Measurements from ENCODE around the gene PARPBP.

The PARPBP gene

GRCh38 chr12:102197789-102198188 is 77.8 kb downstream of the PARPBP start, which contains the start of gene PMCH:
Gene PMCH, minus strand, starts transcription at chr12:102197833. Its CDS starts 63 bp downstream, at chr12:102197770.
- H4K20me1 ChIP-seq (ENCODE audit: insufficient read depth, low read length): no peaks in the 10 kb centered on the region
- no peaks in the 10 kb centered on the region for H3K79me2 ChIP-seq (ENCODE audit: insufficient read depth, low read length)
- H3K9me3 ChIP-seq (ENCODE audit: low read length): no peaks in the 10 kb centered on the region
- no peaks in the 10 kb centered on the region for H3K4me1 ChIP-seq (ENCODE audit: insufficient read depth, low read length, severe bottlenecking)
- H3F3A ChIP-seq (ENCODE audit: insufficient read depth, low read length): no peaks in the 10 kb centered on the region
- no peak within 1 kb of the TSS for H3K9ac ChIP-seq (ENCODE audit: low read length)
- H2AFZ ChIP-seq (ENCODE audit: low read length): no peak within 1 kb of the TSS
- H3K27me3 ChIP-seq (ENCODE audit: insufficient read depth, low read length): no peaks in the 10 kb centered on the region
- TF ChIP-seq CTCF (IDR thresholded peaks at IDR 0.05; ENCODE audit: low read length): no peak
- no peak for TF ChIP-seq EZH2 (IDR thresholded peaks at IDR 0.05; ENCODE audit: borderline replicate concordance, low read length)
- H3K9me2 ChIP-seq (ENCODE audit: low read depth, low read length): no peaks in the 10 kb centered on the region
- H3K36me3 ChIP-seq (ENCODE audit: insufficient read depth, low read length): peaks cover 11% of the 10 kb centered on the region; the same call in 1 of the 2 replicates
- H3K27ac ChIP-seq (ENCODE audit: low read depth, low read length, poor library complexity, severe bottlenecking): no peak within 1 kb of the TSS
- H3K4me3 ChIP-seq (ENCODE audit: low read depth, low read length, poor library complexity, severe bottlenecking): no peak within 1 kb of the TSS
- no peak within 1 kb of the TSS for H3K4me2 ChIP-seq (ENCODE audit: low read length)

- Histone ChIP-seq H3K9me3 (ENCODE audit: low read length) (no peaks in the 10 kb centered on the region), H3K27me3 (ENCODE audit: insufficient read depth, low read length) (no peaks in the 10 kb centered on the region), H3K27ac (ENCODE audit: low read depth, low read length, poor library complexity, severe bottlenecking) (no peak overlapping the region), H3F3A (ENCODE audit: insufficient read depth, low read length) (no peaks in the 10 kb centered on the region), H3K9ac (ENCODE audit: low read length) (no peak overlapping the region), H3K79me2 (ENCODE audit: insufficient read depth, low read length) (no peaks in the 10 kb centered on the region), H3K9me2 (ENCODE audit: low read depth, low read length) (no peaks in the 10 kb centered on the region), H3K4me1 (ENCODE audit: insufficient read depth, low read length, severe bottlenecking) (no peaks in the 10 kb centered on the region), H2AFZ (ENCODE audit: low read length) (no peak overlapping the region), H3K4me3 (ENCODE audit: low read depth, low read length, poor library complexity, severe bottlenecking) (no peak overlapping the region), H3K36me3 (ENCODE audit: insufficient read depth, low read length) (peaks cover 11% of the 10 kb centered on the region; the same call in 1 of the 2 replicates), H4K20me1 (ENCODE audit: insufficient read depth, low read length) (no peaks in the 10 kb centered on the region), H3K4me2 (ENCODE audit: low read length) (no peak overlapping the region)
- TF ChIP-seq CTCF (IDR thresholded peaks at IDR 0.05; ENCODE audit: low read length): no peak
- TF ChIP-seq EZH2 (IDR thresholded peaks at IDR 0.05; ENCODE audit: borderline replicate concordance, low read length): no peak
These were observed 81.6 kb downstream of the PARPBP start for GRCh38 chr12:102201436-102202061.

GRCh38 chr12:102202556-102202955 is 82.6 kb downstream of the PARPBP start:
- Histone ChIP-seq H3K27ac (ENCODE audit: low read depth, low read length, poor library complexity, severe bottlenecking) (no peak overlapping the region), H3K27me3 (ENCODE audit: insufficient read depth, low read length) (no peaks in the 10 kb centered on the region), H3K36me3 (ENCODE audit: insufficient read depth, low read length) (peaks cover 11% of the 10 kb centered on the region; the same call in 1 of the 2 replicates), H4K20me1 (ENCODE audit: insufficient read depth, low read length) (no peaks in the 10 kb centered on the region), H3K9me2 (ENCODE audit: low read depth, low read length) (no peaks in the 10 kb centered on the region), H3K4me3 (ENCODE audit: low read depth, low read length, poor library complexity, severe bottlenecking) (no peak overlapping the region), H3F3A (ENCODE audit: insufficient read depth, low read length) (no peaks in the 10 kb centered on the region), H3K79me2 (ENCODE audit: insufficient read depth, low read length) (no peaks in the 10 kb centered on the region), H3K9me3 (ENCODE audit: low read length) (no peaks in the 10 kb centered on the region), H2AFZ (ENCODE audit: low read length) (no peak overlapping the region), H3K4me1 (ENCODE audit: insufficient read depth, low read length, severe bottlenecking) (no peaks in the 10 kb centered on the region), H3K9ac (ENCODE audit: low read length) (no peak overlapping the region), H3K4me2 (ENCODE audit: low read length) (no peak overlapping the region)
- TF ChIP-seq CTCF (IDR thresholded peaks at IDR 0.05; ENCODE audit: low read length) (no peak), EZH2 (IDR thresholded peaks at IDR 0.05; ENCODE audit: borderline replicate concordance, low read length) (no peak)
